Measurements from ENCODE around the gene IVD. TPM values are rescaled to one million over a fixed set of nuclear protein-coding genes. Genes with fewer than 3 reads are reported as not detected.

IVD gene
- total and polyA plus RNA-seq, 2 of the 4 experiments (the other 2 are of a cell fraction): 31.7 to 41.1 TPM

DNA sequence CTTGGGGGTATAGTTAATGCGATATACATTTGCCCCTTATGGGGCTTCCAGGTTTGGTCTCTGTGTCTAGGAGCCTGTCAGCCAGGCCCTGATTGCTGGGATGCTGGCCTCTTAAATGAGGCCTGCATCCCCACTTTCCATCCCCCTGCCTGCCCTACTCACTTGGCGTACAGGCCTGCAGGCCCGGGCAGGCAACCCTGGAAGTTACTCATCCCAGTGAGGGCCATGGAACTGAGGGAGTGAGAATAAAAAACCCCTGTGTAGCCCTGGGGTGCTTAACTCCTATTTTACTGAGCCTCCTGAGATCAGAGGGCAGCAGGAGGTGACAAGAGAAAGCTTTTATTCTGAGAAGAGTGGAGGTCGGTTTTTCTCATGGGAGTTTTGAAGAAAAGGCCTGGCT, 45.6 kb upstream of the IVD start:
- no peak overlapping the region for H2BK20ac ChIP-seq (ENCODE audit: low read depth, low read length)
- no peak overlapping the region for H3K4me2 ChIP-seq (ENCODE audit: low read depth, low read length)
- H4K20me1 ChIP-seq (ENCODE audit: insufficient read depth, low read length): no peaks in the 10 kb centered on the region
- H3K9ac ChIP-seq (ENCODE audit: low read depth, low read length): no peak overlapping the region
- no peak overlapping the region for H2AK5ac ChIP-seq (ENCODE audit: low read depth, low read length)
- ChIA-PET POLR2A (ENCODE audit: unreplicated experiment) (no interaction called here), CTCF (no interaction called here)
- dilution Hi-C loops (cut with HindIII; ENCODE audit: low sequenced_read_pairs, unreplicated experiment): no loop called here
- intact Hi-C loops (cut with micrococcal nuclease): no loop called here
- H3K14ac ChIP-seq (replicated peaks; ENCODE audit: low read depth, low read length): no peak overlapping the region
- no peak overlapping the region for H4K8ac ChIP-seq (ENCODE audit: low read depth in 2 of 2, low read length in 2 of 2)
- no TSS peak for BruUV-seq (replicated peaks)
- no peak overlapping the region for H4K91ac ChIP-seq (ENCODE audit: insufficient read depth, low read depth, low read length)
- H2AFZ ChIP-seq (replicated peaks; ENCODE audit: low read length, poor library complexity): no peak overlapping the region
- WGBS, 2 experiments (ENCODE audit: extremely low coverage in 2 of 2, insufficient read length in 1 of 2): no CpG with 5 or more reads among the region's 4 CpGs
- no peak overlapping the region for H2BK5ac ChIP-seq (ENCODE audit: low read depth, low read length, poor library complexity, severe bottlenecking)
- no peak overlapping the region for H3K56ac ChIP-seq (ENCODE audit: extremely low read depth, insufficient read depth, low read length)
- H2BK15ac ChIP-seq (ENCODE audit: low read depth, low read length): no peak overlapping the region
- no peaks in the 10 kb centered on the region for H3K36me3 ChIP-seq (ENCODE audit: control insufficient read depth, insufficient read depth, low read length)
- no peaks in the 10 kb centered on the region for H3K9me1 ChIP-seq (ENCODE audit: insufficient read depth, low read length)
- no peak overlapping the region for H3K23ac ChIP-seq (ENCODE audit: low read depth, low read length)
- H3K18ac ChIP-seq (ENCODE audit: low read depth, low read length): no peak overlapping the region
- no peak for ATAC-seq (ENCODE audit: low read depth)
- no peak overlapping the region for H4K5ac ChIP-seq (ENCODE audit: low read depth, low read length)
- in situ Hi-C loops (cut with MboI; ENCODE audit: low sequenced_read_pairs): no loop called here
- H2BK120ac ChIP-seq (ENCODE audit: low read depth, low read length): no peak overlapping the region
- H3K27me3 ChIP-seq (ENCODE audit: control insufficient read depth, insufficient read depth, low read length): peaks cover 24% of the 10 kb centered on the region
- H3K27ac ChIP-seq (ENCODE audit: insufficient read depth, low read length): no peak overlapping the region
- H3K4me3 ChIP-seq (ENCODE audit: insufficient read depth, low read depth, low read length): no peak overlapping the region
- peaks cover 3% of the 10 kb centered on the region; the same call in 1 of the 2 replicates for H3K4me1 ChIP-seq (ENCODE audit: control insufficient read depth, insufficient read depth, low read length)
- H2AK9ac ChIP-seq (replicated peaks; ENCODE audit: low read depth, low read length, poor library complexity): no peak overlapping the region
- H3K9me3 ChIP-seq (ENCODE audit: control insufficient read depth, insufficient read depth, low read length): no peaks in the 10 kb centered on the region
- no peak for DNase-seq
- H3K4ac ChIP-seq (ENCODE audit: low read depth, low read length): no peak overlapping the region
- TF ChIP-seq MAZ (IDR thresholded peaks at IDR 0.05; ENCODE audit: borderline replicate concordance, low read depth, low read length) (no peak), SMC3 (IDR thresholded peaks at IDR 0.05; ENCODE audit: low read depth, low read length) (no peak), MAFK (IDR thresholded peaks at IDR 0.05; ENCODE audit: low read depth, low read length) (no peak), BHLHE40 (IDR thresholded peaks at IDR 0.05; ENCODE audit: low read depth, low read length) (no peak), NFE2L2 (IDR thresholded peaks at IDR 0.05; ENCODE audit: low read depth, low read length) (no peak), CHD1 (IDR thresholded peaks at IDR 0.05; ENCODE audit: low read depth, low read length) (no peak), RFX5 (IDR thresholded peaks at IDR 0.05; ENCODE audit: low read depth, low read length) (no peak), MXI1 (IDR thresholded peaks at IDR 0.05; ENCODE audit: borderline replicate concordance, low read depth, low read length) (no peak), RAD21 (IDR thresholded peaks at IDR 0.05; ENCODE audit: low read length) (no peak), POLR2A (IDR thresholded peaks at IDR 0.05; ENCODE audit: low read depth, low read length) (no peak), CEBPB (IDR thresholded peaks at IDR 0.05; ENCODE audit: low read depth, low read length) (no peak), FOS (IDR thresholded peaks at IDR 0.05; ENCODE audit: low read depth, low read length) (no peak), RCOR1 (IDR thresholded peaks at IDR 0.05; ENCODE audit: insufficient replicate concordance, low read length) (no peak)
- TF ChIP-seq, protein P1, sequence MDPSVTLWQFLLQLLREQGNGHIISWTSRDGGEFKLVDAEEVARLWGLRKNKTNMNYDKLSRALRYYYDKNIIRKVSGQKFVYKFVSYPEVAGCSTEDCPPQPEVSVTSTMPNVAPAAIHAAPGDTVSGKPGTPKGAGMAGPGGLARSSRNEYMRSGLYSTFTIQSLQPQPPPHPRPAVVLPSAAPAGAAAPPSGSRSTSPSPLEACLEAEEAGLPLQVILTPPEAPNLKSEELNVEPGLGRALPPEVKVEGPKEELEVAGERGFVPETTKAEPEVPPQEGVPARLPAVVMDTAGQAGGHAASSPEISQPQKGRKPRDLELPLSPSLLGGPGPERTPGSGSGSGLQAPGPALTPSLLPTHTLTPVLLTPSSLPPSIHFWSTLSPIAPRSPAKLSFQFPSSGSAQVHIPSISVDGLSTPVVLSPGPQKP (IDR thresholded peaks at IDR 0.05; ENCODE audit: borderline replicate concordance, low read depth, low read length): no peak
- TF ChIP-seq, protein P2, sequence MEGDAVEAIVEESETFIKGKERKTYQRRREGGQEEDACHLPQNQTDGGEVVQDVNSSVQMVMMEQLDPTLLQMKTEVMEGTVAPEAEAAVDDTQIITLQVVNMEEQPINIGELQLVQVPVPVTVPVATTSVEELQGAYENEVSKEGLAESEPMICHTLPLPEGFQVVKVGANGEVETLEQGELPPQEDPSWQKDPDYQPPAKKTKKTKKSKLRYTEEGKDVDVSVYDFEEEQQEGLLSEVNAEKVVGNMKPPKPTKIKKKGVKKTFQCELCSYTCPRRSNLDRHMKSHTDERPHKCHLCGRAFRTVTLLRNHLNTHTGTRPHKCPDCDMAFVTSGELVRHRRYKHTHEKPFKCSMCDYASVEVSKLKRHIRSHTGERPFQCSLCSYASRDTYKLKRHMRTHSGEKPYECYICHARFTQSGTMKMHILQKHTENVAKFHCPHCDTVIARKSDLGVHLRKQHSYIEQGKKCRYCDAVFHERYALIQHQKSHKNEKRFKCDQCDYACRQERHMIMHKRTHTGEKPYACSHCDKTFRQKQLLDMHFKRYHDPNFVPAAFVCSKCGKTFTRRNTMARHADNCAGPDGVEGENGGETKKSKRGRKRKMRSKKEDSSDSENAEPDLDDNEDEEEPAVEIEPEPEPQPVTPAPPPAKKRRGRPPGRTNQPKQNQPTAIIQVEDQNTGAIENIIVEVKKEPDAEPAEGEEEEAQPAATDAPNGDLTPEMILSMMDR (conservative IDR thresholded peaks at IDR 0.05; ENCODE audit: low read depth, low read length): no peak
- TF ChIP-seq, protein P3, sequence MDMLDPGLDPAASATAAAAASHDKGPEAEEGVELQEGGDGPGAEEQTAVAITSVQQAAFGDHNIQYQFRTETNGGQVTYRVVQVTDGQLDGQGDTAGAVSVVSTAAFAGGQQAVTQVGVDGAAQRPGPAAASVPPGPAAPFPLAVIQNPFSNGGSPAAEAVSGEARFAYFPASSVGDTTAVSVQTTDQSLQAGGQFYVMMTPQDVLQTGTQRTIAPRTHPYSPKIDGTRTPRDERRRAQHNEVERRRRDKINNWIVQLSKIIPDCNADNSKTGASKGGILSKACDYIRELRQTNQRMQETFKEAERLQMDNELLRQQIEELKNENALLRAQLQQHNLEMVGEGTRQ (IDR thresholded peaks at IDR 0.05; ENCODE audit: low read depth, low read length): no peak
- H3K79me1 ChIP-seq (ENCODE audit: low read depth in 1 of 2, low read length in 2 of 2): no peaks in the 10 kb centered on the region

Measured in IMR-90 (cell line).